Liver (tissue), 3 donors: ENCODE results near the gene FAM161A.

Source experiments
- GABPA ChIP-seq, 2 donors: IDR thresholded peaks in 1 of 2; conservative IDR thresholded peaks in 1 of 2; 2 replicates each; pipeline ENCODE4 v1.6.1; 2016; ENCODE audit warnings: antibody characterized with exemption in 2 of 2, mild to moderate bottlenecking in 1 of 2, moderate library complexity in 1 of 2
- TF ChIP-seq, protein P1 (sequence below): IDR thresholded peaks from 2 replicates; pipeline ENCODE4 v1.6.1; 2016; ENCODE audit warnings: antibody characterized with exemption
- TF ChIP-seq, protein P2 (sequence below): fragments of 150-350 bp; IDR thresholded peaks from 2 replicates; pipeline ENCODE4 v1.5.1; 2017; ENCODE audit warnings: improper control_type of control experiment, low read depth, low read length; ENCODE audit not compliant: missing input control
- donor health status: healthy.
- donor health status: healthy.

DNA sequence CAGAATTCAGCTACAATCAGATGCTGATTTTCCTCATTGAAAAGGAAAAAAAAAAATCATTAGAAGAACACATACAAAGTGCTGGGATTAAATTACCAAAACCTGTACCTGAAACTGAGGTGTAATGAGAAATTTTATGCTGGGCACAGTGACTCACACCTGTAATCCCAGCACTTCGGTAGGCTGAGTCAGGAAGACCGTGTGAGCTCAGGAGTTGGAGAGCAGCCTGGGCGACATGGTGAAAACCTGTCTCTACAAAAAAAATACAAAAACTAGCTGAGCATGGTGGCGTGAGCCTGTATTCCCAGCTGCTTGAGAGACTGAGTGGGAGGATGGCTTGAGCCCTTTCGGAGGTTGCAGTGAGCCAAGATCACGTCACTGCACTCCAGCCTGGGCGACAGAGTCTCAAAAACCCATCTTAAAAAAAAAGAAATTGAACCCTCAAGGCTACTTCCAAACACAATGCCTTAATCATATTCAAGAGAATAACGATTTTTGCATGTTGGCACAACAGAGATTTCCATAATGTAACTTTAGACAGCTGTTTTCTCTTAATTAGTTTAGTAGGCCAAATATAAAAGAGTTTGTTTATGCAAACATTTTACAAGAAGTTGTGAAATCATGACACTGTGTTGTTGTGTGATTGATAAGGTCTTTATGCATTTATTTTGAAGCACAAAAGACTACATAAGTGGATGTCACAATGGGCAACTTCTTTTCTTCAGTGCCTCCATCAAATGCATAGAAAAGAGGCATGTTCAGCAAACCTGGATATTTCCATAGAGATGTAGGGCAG lies 63.9 kb downstream of the FAM161A start:
- TF ChIP-seq, protein P1, sequence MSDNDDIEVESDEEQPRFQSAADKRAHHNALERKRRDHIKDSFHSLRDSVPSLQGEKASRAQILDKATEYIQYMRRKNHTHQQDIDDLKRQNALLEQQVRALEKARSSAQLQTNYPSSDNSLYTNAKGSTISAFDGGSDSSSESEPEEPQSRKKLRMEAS: no peak
- TF ChIP-seq, protein P2, sequence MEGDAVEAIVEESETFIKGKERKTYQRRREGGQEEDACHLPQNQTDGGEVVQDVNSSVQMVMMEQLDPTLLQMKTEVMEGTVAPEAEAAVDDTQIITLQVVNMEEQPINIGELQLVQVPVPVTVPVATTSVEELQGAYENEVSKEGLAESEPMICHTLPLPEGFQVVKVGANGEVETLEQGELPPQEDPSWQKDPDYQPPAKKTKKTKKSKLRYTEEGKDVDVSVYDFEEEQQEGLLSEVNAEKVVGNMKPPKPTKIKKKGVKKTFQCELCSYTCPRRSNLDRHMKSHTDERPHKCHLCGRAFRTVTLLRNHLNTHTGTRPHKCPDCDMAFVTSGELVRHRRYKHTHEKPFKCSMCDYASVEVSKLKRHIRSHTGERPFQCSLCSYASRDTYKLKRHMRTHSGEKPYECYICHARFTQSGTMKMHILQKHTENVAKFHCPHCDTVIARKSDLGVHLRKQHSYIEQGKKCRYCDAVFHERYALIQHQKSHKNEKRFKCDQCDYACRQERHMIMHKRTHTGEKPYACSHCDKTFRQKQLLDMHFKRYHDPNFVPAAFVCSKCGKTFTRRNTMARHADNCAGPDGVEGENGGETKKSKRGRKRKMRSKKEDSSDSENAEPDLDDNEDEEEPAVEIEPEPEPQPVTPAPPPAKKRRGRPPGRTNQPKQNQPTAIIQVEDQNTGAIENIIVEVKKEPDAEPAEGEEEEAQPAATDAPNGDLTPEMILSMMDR: no peak
- TF ChIP-seq GABPA (IDR thresholded peaks at IDR 0.05 in 1 of 2, conservative IDR thresholded peaks at IDR 0.05 in 1 of 2): no peak
